Activated naive CD4-positive, alpha-beta T cell (primary cell): ENCODE measurements around the gene VWA7.
A peak's percentile ranks its signal among the peaks of the same experiment; 100 is the strongest.

Source experiments
- DNase-seq, 4 experiments: peaks; one replicate each; lab custom pipeline; 2025; lab: John Stamatoyannopoulos, UW

VWA7 gene

GRCh38 chr6:31729979-31730630, 47.0 kb downstream of the VWA7 start:
- DNase-seq, result peak in 3 of 4 experiments; percentile 20 to 57 (median 56)

DNA sequence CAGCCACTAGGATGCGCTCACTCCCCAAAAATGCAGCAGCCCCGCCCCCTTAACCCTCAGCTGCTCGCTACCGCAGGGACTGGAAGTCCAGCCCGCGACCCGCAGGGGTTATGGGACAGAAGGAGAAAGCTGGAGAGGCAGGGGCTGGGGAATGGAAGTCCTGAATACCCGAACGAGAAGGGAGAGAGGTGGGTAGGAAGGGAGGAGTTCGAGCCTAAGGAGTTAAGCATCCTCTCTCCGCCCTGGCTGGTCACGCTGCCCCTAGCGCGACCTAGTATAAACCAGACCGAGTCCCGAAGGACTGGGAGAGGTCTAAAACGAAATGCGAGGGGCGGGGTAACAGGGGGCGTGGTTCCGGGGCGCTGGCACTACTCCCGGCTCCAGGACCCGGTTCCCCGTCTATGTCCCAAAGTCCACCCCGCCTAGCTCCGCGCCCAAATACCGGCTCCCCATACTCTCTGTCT, 47.6 kb downstream of the VWA7 start:
- peak; percentile 35 to 76 (median 54) for DNase-seq

- no peak for DNase-seq
Observed at GRCh38 chr6:31728767-31729514, 48.2 kb downstream of the VWA7 start, which contains the start of gene DDAH2. DDAH2 (minus strand) TSS chr6:31729299; CDS start chr6:31729161, 138 bp downstream.

GRCh38 chr6:31727717-31728671, 49.1 kb downstream of the VWA7 start:
- no peak for DNase-seq

DNA sequence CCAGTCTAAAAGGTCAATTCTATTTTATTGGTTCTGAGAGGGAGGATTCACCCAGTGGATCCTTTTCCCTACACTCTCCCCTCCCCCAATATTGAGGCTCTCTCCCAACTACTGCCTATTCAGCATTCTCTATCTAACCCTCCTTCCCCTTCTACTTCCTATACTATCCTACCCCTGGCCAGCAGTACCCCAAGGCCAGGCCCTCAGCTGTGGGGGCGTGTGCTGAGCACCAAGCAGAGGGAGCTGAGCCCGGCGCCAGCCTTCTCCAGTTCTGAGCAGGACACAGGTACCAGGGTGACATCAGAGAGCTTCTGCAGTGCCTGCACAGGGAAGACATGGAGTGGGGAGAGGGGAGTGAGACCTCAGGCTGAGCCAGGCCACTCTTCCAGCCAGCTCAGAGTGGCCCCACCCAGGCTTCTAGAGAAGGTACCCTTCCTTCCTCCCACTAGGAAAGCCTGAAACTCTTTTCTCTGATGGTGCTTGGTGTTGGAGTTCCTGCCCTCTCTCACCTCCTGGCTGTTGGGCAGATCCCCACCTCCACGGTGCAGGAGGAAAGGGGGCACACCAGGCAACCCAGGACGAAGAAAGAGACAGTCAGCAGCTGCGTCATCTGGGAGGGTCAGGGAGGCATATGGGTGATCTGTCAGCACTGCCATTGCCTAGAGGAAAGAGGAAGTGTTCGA, 50.0 kb downstream of the VWA7 start:
- DNase-seq, result no peak

- DNase-seq, result no peak
Observed at GRCh38 chr6:31725502-31726350, 51.4 kb downstream of the VWA7 start.

DNA sequence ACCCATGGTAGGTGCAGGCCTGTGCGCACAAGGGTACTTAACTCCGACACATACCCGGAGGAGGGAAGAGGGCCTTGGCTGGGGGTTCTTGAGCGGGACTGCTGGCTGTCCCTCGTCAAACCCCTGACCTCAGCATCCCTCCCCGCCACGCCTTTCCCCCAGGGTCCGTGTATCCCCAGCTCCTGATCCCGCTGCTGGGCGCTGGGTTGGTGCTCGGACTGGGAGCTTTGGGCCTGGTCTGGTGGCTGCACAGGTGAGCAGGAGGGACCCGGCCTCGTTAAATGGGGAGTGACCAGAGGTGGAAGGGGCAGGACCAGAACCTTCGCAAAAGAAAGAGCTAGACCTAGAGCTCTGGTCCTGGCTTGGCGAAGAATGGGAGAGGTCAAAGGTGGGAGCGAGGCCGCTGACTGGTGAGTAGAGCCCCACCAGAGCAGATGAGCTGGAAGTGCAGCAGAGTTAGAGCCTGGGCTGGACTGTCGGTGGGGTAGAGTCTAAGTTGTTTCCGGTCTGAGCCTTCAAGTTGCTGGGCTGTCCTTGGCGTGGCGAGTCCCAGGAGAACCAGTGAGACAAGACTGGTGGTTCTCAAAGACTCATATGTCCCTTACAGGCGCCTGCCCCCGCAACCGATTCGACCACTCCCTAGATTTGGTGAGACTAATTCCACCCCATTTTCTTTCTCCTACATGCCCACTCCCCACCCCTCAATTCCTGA, 53.0 kb downstream of the VWA7 start:
- no peak for DNase-seq

DNA sequence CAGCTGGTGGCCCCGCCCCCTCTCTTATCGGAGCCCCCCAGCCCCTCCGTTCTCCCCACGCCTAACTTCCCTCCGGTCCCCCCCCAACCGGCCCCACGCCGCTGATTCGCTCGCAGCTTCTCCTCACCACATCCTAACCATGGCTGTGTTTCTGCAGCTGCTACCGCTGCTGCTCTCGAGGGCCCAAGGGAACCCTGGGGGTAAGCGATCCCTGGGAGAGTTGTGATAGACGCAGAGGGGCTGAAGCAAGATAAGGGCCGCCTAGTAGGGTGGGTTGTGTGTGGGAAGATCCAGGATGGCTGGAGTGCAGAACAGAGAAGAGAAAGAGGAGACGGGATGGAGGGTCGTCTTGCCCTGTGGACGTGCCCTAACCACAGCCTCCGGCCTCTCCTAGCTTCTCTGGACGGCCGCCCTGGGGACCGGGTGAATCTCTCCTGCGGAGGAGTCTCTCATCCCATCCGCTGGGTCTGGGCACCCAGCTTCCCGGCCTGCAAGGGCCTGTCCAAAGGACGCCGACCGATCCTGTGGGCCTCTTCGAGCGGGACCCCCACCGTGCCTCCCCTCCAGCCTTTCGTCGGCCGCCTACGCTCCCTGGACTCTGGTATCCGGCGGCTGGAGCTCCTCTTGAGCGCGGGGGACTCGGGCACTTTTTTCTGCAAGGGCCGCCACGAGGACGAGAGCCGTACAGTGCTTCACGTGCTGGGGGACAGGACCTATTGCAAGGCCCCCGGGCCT, 53.7 kb downstream of the VWA7 start, which contains the start of gene MPIG6B:
MPIG6B (plus strand) TSS at position 129 of the 735 bp plus-strand sequence; CDS start at position 140, 11 bp downstream.
- no peak for DNase-seq

- DNase-seq, result no peak
Observed at GRCh38 chr6:31722173-31722572, 55.0 kb downstream of the VWA7 start.

GRCh38 chr6:31721351-31722020, 55.6 kb downstream of the VWA7 start, which contains the start of gene LY6G6C:
LY6G6C (minus strand) TSS chr6:31721746; CDS start chr6:31721679, 67 bp downstream.
- no peak for DNase-seq

DNA sequence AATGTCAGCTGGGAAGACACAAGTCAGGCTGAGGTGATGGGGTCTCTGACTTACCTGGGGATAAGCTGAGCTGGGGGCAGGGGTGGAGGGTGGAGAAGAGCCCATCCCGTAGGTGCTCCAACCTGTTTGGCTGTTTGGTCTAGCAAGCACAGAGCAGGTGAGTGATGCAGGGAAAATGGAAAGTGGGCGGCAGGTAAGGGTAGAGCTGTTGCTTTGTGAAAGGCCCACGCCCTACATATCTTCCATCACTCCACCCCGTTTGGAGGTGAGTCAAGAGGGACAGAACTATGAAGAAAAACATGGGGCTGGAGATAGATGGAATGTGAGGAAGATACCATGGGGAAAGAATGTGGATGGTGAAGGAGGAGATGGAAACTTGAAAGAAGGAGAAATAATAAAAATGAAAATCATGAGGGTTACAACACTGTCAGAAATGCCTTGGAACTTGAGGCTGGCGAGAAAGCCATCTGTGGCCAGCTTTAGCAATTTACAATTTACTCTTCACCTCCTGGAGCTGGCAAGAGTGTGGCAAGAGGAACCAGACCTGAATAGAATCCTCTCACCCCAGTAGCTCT, 56.8 kb downstream of the VWA7 start:
- DNase-seq, result no peak

GRCh38 chr6:31719001-31719400, 58.1 kb downstream of the VWA7 start:
- DNase-seq, result no peak

GRCh38 chr6:31718265-31718664, 58.9 kb downstream of the VWA7 start:
- DNase-seq, result no peak

GRCh38 chr6:31717499-31718222, 59.5 kb downstream of the VWA7 start:
- no peak for DNase-seq
